GM12878 (cell line): ENCODE results near the gene SRMS. TPM values are rescaled to one million over a fixed set of nuclear protein-coding genes. Genes with fewer than 3 reads are reported as not detected.

ENCODE experiments used
- DPF2 ChIP-seq: fragments of 450-650 bp; IDR thresholded peaks from 2 replicates; pipeline ENCODE4 v1.6.1; 2017; ENCODE audit warnings: mild to moderate bottlenecking
- PAX8 ChIP-seq: fragments of 450-650 bp; IDR thresholded peaks from 2 replicates; pipeline ENCODE4 v1.6.1; 2017; ENCODE audit warnings: mild to moderate bottlenecking, moderate library complexity
- TCF7 ChIP-seq: IDR thresholded peaks from 2 replicates; pipeline ENCODE4 v1.6.1; 2014; ENCODE audit warnings: antibody characterized with exemption, borderline replicate concordance
- polyA plus RNA-seq, 11 experiments: library from polyadenylated mRNA; depleted of rRNA in 4 of 11; unstranded in 6 of 11; stranded (reverse) in 5 of 11; fragments of >200 nt; fragmentation: Nextera tagmentation in 4 of 11; fragmentation: Illumina TruSeq in 1 of 11; extraction: Ambion mirVana in 4 of 11; extraction: Trizol in 1 of 11; gene quantifications; 1 replicate in 1 of 11; 2 replicates in 10 of 11; pipeline versions ENCODE4 v1.2.1 to v1.2.3, GENCODE V29; 2011 to 2016; ENCODE audit warnings: inconsistent platforms in 2 of 11, missing spikeins in 2 of 11, low read depth in 1 of 11
- total RNA-seq, 4 experiments: library from RNA; depleted of rRNA in 3 of 4; stranded (reverse); fragments of >200 nt in 3 of 4; fragmentation: Illumina TruSeq in 1 of 4; extraction: Trizol in 1 of 4; gene quantifications; 2 replicates each; pipeline versions ENCODE4 v1.2.1 to v1.2.3, GENCODE V29; 2013 to 2021
- TF ChIP-seq, protein P1 (sequence below): fragments of 450-650 bp; IDR thresholded peaks from 2 replicates; pipeline ENCODE4 v1.6.1; 2017; ENCODE audit warnings: mild to moderate bottlenecking, moderate library complexity
- TF ChIP-seq, protein P2 (sequence below): fragments of 450-650 bp; IDR thresholded peaks from 2 replicates; pipeline ENCODE4 v1.6.1; 2017; ENCODE audit warnings: low read depth, mild to moderate bottlenecking, moderate library complexity
- TF ChIP-seq, protein P3 (sequence below): fragments of 450-650 bp; conservative IDR thresholded peaks from 2 replicates; pipeline ENCODE4 v1.6.1; 2017; ENCODE audit warnings: mild to moderate bottlenecking, moderate library complexity
- TF ChIP-seq, protein P4 (sequence below): fragments of 450-650 bp; IDR thresholded peaks from 2 replicates; pipeline ENCODE4 v1.6.1; 2017; ENCODE audit warnings: mild to moderate bottlenecking, moderate library complexity

Gene SRMS
- total and polyA plus RNA-seq, 10 of the 15 experiments (the other 5 are each of a cell fraction or from before 2014, with no cell fraction given): not detected

DNA sequence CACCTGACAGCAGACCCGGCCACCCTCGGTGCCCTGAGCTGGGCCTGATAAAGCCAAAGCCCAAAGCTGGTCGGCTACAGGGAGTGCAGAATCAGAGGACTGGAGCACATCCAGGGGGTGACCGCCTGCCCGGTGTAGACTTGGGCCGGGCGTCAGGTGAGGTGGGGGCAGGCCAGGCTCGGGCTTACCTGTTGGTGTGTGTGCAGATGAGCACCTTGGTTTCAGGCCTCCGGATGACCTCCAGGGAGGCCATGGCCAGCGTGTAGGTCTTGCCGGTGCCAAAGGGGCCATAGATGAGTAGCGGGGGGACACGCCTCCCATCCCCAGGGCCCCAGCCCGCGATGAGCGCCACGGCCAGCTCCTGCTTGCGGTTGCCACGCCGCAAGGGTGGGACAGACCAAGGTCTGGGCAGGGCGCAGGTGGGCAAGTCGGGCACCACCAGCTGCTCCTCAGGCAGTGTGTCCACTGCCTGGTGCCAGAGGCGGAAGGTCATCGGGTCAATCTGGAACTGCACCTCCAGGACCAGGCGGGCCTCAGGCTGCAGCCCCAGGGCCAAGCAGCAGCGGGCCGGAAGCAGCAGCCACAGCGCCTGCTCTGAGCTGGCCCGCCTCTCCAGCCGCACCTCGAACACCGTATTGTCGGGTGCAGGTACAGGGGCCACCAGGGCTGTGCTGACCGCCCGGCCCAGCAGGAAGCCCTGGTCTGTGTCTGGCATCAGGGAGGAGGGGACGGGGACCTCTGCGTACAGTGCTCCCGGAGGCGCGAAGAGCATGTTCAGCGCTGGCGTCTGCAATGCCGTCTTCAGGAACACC, 20.8 kb upstream of the SRMS start (continued):
- TF ChIP-seq, protein P1, sequence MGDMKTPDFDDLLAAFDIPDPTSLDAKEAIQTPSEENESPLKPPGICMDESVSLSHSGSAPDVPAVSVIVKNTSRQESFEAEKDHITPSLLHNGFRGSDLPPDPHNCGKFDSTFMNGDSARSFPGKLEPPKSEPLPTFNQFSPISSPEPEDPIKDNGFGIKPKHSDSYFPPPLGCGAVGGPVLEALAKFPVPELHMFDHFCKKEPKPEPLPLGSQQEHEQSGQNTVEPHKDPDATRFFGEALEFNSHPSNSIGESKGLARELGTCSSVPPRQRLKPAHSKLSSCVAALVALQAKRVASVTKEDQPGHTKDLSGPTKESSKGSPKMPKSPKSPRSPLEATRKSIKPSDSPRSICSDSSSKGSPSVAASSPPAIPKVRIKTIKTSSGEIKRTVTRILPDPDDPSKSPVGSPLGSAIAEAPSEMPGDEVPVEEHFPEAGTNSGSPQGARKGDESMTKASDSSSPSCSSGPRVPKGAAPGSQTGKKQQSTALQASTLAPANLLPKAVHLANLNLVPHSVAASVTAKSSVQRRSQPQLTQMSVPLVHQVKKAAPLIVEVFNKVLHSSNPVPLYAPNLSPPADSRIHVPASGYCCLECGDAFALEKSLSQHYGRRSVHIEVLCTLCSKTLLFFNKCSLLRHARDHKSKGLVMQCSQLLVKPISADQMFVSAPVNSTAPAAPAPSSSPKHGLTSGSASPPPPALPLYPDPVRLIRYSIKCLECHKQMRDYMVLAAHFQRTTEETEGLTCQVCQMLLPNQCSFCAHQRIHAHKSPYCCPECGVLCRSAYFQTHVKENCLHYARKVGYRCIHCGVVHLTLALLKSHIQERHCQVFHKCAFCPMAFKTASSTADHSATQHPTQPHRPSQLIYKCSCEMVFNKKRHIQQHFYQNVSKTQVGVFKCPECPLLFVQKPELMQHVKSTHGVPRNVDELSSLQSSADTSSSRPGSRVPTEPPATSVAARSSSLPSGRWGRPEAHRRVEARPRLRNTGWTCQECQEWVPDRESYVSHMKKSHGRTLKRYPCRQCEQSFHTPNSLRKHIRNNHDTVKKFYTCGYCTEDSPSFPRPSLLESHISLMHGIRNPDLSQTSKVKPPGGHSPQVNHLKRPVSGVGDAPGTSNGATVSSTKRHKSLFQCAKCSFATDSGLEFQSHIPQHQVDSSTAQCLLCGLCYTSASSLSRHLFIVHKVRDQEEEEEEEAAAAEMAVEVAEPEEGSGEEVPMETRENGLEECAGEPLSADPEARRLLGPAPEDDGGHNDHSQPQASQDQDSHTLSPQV: no peak
- TF ChIP-seq DPF2 (no peak), TCF7 (no peak), PAX8 (no peak)
- TF ChIP-seq, protein P2, sequence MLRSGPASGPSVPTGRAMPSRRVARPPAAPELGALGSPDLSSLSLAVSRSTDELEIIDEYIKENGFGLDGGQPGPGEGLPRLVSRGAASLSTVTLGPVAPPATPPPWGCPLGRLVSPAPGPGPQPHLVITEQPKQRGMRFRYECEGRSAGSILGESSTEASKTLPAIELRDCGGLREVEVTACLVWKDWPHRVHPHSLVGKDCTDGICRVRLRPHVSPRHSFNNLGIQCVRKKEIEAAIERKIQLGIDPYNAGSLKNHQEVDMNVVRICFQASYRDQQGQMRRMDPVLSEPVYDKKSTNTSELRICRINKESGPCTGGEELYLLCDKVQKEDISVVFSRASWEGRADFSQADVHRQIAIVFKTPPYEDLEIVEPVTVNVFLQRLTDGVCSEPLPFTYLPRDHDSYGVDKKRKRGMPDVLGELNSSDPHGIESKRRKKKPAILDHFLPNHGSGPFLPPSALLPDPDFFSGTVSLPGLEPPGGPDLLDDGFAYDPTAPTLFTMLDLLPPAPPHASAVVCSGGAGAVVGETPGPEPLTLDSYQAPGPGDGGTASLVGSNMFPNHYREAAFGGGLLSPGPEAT: 0 out of 2 replicates have a peak, but pooled peaks have one; percentile 5
- TF ChIP-seq, protein P3, sequence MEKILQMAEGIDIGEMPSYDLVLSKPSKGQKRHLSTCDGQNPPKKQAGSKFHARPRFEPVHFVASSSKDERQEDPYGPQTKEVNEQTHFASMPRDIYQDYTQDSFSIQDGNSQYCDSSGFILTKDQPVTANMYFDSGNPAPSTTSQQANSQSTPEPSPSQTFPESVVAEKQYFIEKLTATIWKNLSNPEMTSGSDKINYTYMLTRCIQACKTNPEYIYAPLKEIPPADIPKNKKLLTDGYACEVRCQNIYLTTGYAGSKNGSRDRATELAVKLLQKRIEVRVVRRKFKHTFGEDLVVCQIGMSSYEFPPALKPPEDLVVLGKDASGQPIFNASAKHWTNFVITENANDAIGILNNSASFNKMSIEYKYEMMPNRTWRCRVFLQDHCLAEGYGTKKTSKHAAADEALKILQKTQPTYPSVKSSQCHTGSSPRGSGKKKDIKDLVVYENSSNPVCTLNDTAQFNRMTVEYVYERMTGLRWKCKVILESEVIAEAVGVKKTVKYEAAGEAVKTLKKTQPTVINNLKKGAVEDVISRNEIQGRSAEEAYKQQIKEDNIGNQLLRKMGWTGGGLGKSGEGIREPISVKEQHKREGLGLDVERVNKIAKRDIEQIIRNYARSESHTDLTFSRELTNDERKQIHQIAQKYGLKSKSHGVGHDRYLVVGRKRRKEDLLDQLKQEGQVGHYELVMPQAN: no peak
- TF ChIP-seq, protein P4, sequence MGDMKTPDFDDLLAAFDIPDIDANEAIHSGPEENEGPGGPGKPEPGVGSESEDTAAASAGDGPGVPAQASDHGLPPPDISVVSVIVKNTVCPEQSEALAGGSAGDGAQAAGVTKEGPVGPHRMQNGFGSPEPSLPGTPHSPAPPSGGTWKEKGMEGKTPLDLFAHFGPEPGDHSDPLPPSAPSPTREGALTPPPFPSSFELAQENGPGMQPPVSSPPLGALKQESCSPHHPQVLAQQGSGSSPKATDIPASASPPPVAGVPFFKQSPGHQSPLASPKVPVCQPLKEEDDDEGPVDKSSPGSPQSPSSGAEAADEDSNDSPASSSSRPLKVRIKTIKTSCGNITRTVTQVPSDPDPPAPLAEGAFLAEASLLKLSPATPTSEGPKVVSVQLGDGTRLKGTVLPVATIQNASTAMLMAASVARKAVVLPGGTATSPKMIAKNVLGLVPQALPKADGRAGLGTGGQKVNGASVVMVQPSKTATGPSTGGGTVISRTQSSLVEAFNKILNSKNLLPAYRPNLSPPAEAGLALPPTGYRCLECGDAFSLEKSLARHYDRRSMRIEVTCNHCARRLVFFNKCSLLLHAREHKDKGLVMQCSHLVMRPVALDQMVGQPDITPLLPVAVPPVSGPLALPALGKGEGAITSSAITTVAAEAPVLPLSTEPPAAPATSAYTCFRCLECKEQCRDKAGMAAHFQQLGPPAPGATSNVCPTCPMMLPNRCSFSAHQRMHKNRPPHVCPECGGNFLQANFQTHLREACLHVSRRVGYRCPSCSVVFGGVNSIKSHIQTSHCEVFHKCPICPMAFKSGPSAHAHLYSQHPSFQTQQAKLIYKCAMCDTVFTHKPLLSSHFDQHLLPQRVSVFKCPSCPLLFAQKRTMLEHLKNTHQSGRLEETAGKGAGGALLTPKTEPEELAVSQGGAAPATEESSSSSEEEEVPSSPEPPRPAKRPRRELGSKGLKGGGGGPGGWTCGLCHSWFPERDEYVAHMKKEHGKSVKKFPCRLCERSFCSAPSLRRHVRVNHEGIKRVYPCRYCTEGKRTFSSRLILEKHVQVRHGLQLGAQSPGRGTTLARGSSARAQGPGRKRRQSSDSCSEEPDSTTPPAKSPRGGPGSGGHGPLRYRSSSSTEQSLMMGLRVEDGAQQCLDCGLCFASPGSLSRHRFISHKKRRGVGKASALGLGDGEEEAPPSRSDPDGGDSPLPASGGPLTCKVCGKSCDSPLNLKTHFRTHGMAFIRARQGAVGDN: no peak
- TF ChIP-seq, all 136 proteins: peak for 4
